Measurements from ENCODE around the gene SLC25A42. TPM values are rescaled to one million over a fixed set of nuclear protein-coding genes. Genes with fewer than 3 reads are reported as not detected.
A peak's percentile ranks its signal among the peaks of the same experiment; 100 is the strongest.
"Not testable (repeated sequence)": the region's sequence is repeated elsewhere in the genome, so short reads cannot be mapped to it uniquely, and the experiment has no call there.

Gene SLC25A42
- total RNA-seq, 1 donor from 2014 or later: 2.8 TPM

GRCh38 chr19:19145281-19145680 is 81.5 kb downstream of the SLC25A42 start:
- no peaks in the 10 kb centered on the region for H3K36me3 ChIP-seq (ENCODE audit: control insufficient read depth, insufficient read depth, low read length)
- H3K4me3 ChIP-seq (ENCODE audit: low read depth, low read length): no peak overlapping the region
- no peak for TF ChIP-seq CTCF (IDR thresholded peaks at IDR 0.05; ENCODE audit: insufficient read depth, low read length, poor library complexity, severe bottlenecking)
- DNase-seq (ENCODE audit: low read depth): no peak
- peaks cover 8% of the 10 kb centered on the region for H3K27me3 ChIP-seq (ENCODE audit: control insufficient read depth, insufficient read depth, low read length)

- H3K36me3 ChIP-seq (ENCODE audit: control insufficient read depth, insufficient read depth, low read length): no peaks in the 10 kb centered on the region
- TF ChIP-seq CTCF (IDR thresholded peaks at IDR 0.05; ENCODE audit: insufficient read depth, low read length, poor library complexity, severe bottlenecking): peak; percentile 99
- no peak overlapping the region for H3K4me3 ChIP-seq (ENCODE audit: low read depth, low read length)
- peaks cover 4% of the 10 kb centered on the region for H3K27me3 ChIP-seq (ENCODE audit: control insufficient read depth, insufficient read depth, low read length)
- no peak for DNase-seq (ENCODE audit: low read depth)
These were observed 82.2 kb downstream of the SLC25A42 start for GRCh38 chr19:19145684-19146608.

- Histone ChIP-seq H3K36me3 (ENCODE audit: control insufficient read depth, insufficient read depth, low read length) (no peaks in the 10 kb centered on the region), H3K27me3 (ENCODE audit: control insufficient read depth, insufficient read depth, low read length) (peaks cover 3% of the 10 kb centered on the region), H3K4me3 (ENCODE audit: low read depth, low read length) (no peak overlapping the region)
- DNase-seq (ENCODE audit: low read depth): no peak
- TF ChIP-seq CTCF (IDR thresholded peaks at IDR 0.05; ENCODE audit: insufficient read depth, low read length, poor library complexity, severe bottlenecking): no peak
These were observed 83.1 kb downstream of the SLC25A42 start for GRCh38 chr19:19146865-19147264.

GRCh38 chr19:19147344-19147743 is 83.5 kb downstream of the SLC25A42 start:
- H3K36me3 ChIP-seq (ENCODE audit: control insufficient read depth, insufficient read depth, low read length): no peaks in the 10 kb centered on the region
- no peak for TF ChIP-seq CTCF (IDR thresholded peaks at IDR 0.05; ENCODE audit: insufficient read depth, low read length, poor library complexity, severe bottlenecking)
- no peaks in the 10 kb centered on the region for H3K27me3 ChIP-seq (ENCODE audit: control insufficient read depth, insufficient read depth, low read length)
- no peak for DNase-seq (ENCODE audit: low read depth)
- H3K4me3 ChIP-seq (ENCODE audit: low read depth, low read length): no peak overlapping the region

GRCh38 chr19:19148504-19148903 is 84.7 kb downstream of the SLC25A42 start:
- not testable (repeated sequence) for H3K4me3 ChIP-seq (ENCODE audit: low read depth, low read length); H3K27me3 ChIP-seq (ENCODE audit: control insufficient read depth, insufficient read depth, low read length); DNase-seq (ENCODE audit: low read depth); H3K36me3 ChIP-seq (ENCODE audit: control insufficient read depth, insufficient read depth, low read length)

- no peak for DNase-seq (ENCODE audit: low read depth)
- H3K27me3 ChIP-seq (ENCODE audit: control insufficient read depth, insufficient read depth, low read length): no peaks in the 10 kb centered on the region
- no peak overlapping the region for H3K4me3 ChIP-seq (ENCODE audit: low read depth, low read length)
- no peaks in the 10 kb centered on the region for H3K36me3 ChIP-seq (ENCODE audit: control insufficient read depth, insufficient read depth, low read length)
- no peak for TF ChIP-seq CTCF (IDR thresholded peaks at IDR 0.05; ENCODE audit: insufficient read depth, low read length, poor library complexity, severe bottlenecking)
These were observed 85.6 kb downstream of the SLC25A42 start for GRCh38 chr19:19149435-19149834.

Data from kidney epithelial cell (primary cell).